ENCODE measurements around the gene STXBP2.

STXBP2 gene

GRCh38 chr19:7600721-7601120 lies 36.2 kb upstream of the STXBP2 start:
- TF ChIP-seq RAD21 (IDR thresholded peaks at IDR 0.05; ENCODE audit: low read depth) (no peak), USF1 (IDR thresholded peaks at IDR 0.05) (no peak), FOXM1 (IDR thresholded peaks at IDR 0.05; ENCODE audit: borderline replicate concordance, low read depth) (no peak), MAX (IDR thresholded peaks at IDR 0.05) (no peak), REST (IDR thresholded peaks at IDR 0.05; ENCODE audit: low read depth) (no peak), NFIC (IDR thresholded peaks at IDR 0.05) (no peak), EP300 (IDR thresholded peaks at IDR 0.05; ENCODE audit: borderline replicate concordance) (no peak), CEBPB (IDR thresholded peaks at IDR 0.05) (no peak), CREB1 (IDR thresholded peaks at IDR 0.05; ENCODE audit: low read depth) (no peak), TAF1 (IDR thresholded peaks at IDR 0.05; ENCODE audit: low read depth) (no peak), TEAD4 (IDR thresholded peaks at IDR 0.05) (no peak)

GRCh38 chr19:7602240-7602934 lies 34.5 kb upstream of the STXBP2 start:
- no peak for TF ChIP-seq TAF1 (IDR thresholded peaks at IDR 0.05; ENCODE audit: low read depth)
- no peak for TF ChIP-seq MAX (IDR thresholded peaks at IDR 0.05)
- TF ChIP-seq REST (IDR thresholded peaks at IDR 0.05; ENCODE audit: low read depth), result no peak
- TF ChIP-seq EP300 (IDR thresholded peaks at IDR 0.05; ENCODE audit: borderline replicate concordance), result no peak
- TF ChIP-seq RAD21 (IDR thresholded peaks at IDR 0.05; ENCODE audit: low read depth), result no peak
- TF ChIP-seq ZBTB7A (IDR thresholded peaks at IDR 0.05; ENCODE audit: low read depth), result no peak
- no peak for TF ChIP-seq EGR1 (IDR thresholded peaks at IDR 0.05)
- TF ChIP-seq CREB1 (IDR thresholded peaks at IDR 0.05; ENCODE audit: low read depth), result no peak
- TF ChIP-seq FOXM1 (IDR thresholded peaks at IDR 0.05; ENCODE audit: borderline replicate concordance, low read depth), result no peak
- TF ChIP-seq TCF12 (IDR thresholded peaks at IDR 0.05; ENCODE audit: low read depth), result no peak
- no peak for TF ChIP-seq TEAD4 (IDR thresholded peaks at IDR 0.05)
- no peak for TF ChIP-seq CEBPB (IDR thresholded peaks at IDR 0.05)
- no peak for TF ChIP-seq NFIC (IDR thresholded peaks at IDR 0.05)
- TF ChIP-seq YY1 (IDR thresholded peaks at IDR 0.05; ENCODE audit: low read depth), result no peak
- TF ChIP-seq USF1 (IDR thresholded peaks at IDR 0.05), result no peak

GRCh38 chr19:7602935-7603497 lies 33.9 kb upstream of the STXBP2 start:
- TF ChIP-seq CREB1 (IDR thresholded peaks at IDR 0.05; ENCODE audit: low read depth) (no peak), USF1 (IDR thresholded peaks at IDR 0.05) (no peak), EP300 (IDR thresholded peaks at IDR 0.05; ENCODE audit: borderline replicate concordance) (no peak), TCF12 (IDR thresholded peaks at IDR 0.05; ENCODE audit: low read depth) (no peak), MAX (IDR thresholded peaks at IDR 0.05) (no peak), EGR1 (IDR thresholded peaks at IDR 0.05) (no peak), REST (IDR thresholded peaks at IDR 0.05; ENCODE audit: low read depth) (no peak), TEAD4 (IDR thresholded peaks at IDR 0.05) (no peak), YY1 (IDR thresholded peaks at IDR 0.05; ENCODE audit: low read depth) (no peak), NFIC (IDR thresholded peaks at IDR 0.05) (no peak), ZBTB7A (IDR thresholded peaks at IDR 0.05; ENCODE audit: low read depth) (no peak), RAD21 (IDR thresholded peaks at IDR 0.05; ENCODE audit: low read depth) (no peak), FOXM1 (IDR thresholded peaks at IDR 0.05; ENCODE audit: borderline replicate concordance, low read depth) (no peak)
